SHP77 treated with DMSO at 0.1 percent for 48 hours (cell line): ENCODE data around the gene KDM4B.

Experiments used
- DNase-seq: peaks from one replicate; lab custom pipeline; 2025; lab: John Stamatoyannopoulos, UW

KDM4B gene

DNA sequence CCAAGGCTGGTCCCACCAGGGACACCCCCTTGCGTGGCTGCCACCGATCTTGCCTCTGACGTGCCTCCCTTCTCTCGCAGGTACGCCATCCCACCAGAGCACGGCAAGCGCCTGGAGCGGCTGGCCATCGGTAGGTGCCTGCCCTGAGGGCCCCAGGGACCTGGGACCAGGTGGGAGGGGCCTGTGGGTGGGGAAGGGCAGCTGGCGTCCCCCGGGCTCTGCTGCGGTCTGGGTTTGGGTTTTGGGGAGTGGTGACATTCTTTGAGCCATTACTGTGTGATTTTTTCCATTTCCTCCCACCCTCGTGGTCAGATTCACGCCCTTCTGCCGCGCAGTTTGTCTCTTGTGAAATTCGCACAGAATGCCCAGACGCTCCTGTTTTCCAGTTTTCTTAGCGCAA lies 102.0 kb downstream of the KDM4B start:
- no peak for DNase-seq

DNA sequence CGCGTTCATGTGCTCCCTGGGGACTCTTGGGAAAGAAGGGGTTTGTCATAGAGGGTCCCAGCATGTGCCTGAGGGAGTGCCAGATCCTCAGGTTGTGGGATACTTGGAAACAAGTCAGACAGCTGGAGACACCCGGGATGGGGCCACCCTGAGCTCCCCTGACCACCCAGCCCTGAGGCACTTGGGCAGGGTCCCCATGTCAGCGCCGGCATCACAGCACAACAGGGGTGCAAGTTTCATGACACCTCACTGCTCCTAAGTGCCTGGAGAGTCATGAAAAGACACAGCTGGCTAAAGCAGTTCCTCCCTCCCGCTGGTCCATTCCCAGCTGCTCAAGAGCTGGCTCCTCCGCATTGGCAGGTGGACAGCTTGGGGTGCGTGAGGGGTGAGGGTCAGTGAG lies 102.7 kb downstream of the KDM4B start:
- DNase-seq: no peak

GRCh38 chr19:5072115-5072514 lies 103.2 kb downstream of the KDM4B start:
- DNase-seq: no peak

GRCh38 chr19:5073153-5073844 lies 104.4 kb downstream of the KDM4B start:
- no peak for DNase-seq

GRCh38 chr19:5074407-5074806 lies 105.5 kb downstream of the KDM4B start:
- no peak for DNase-seq

DNA sequence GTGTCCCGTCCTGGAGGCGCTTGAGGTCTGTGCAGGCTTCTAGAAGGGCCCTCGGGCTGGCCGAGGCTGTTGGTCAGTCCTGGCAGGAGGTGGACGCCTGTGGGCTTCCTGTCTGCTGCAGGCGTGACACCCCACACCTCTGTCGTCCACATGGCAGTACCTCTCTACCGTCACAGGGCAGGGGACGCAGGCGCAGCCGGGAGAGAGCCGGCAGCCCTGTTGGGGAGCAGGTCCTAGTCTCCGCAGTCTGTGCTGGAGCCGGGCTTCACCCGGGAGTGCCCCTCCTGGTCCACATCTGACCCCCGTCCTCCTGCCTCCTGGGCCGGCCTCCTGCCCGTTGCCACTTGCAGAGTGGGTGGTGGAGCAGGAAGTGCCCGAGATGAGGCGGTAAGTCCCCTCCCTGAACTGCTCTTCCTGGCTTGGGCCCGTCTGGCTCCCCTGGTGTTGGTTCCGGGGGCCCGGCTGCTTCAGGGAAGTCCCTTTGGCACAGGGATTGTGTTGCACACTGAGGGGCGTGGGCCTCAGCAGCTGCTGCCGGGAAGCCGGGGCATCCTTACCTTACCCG lies 106.0 kb downstream of the KDM4B start:
- DNase-seq: no peak

- no peak for DNase-seq
Observed at GRCh38 chr19:5075597-5075996, 106.7 kb downstream of the KDM4B start.

- DNase-seq: no peak
Observed at GRCh38 chr19:5076440-5077208, 107.7 kb downstream of the KDM4B start.

DNA sequence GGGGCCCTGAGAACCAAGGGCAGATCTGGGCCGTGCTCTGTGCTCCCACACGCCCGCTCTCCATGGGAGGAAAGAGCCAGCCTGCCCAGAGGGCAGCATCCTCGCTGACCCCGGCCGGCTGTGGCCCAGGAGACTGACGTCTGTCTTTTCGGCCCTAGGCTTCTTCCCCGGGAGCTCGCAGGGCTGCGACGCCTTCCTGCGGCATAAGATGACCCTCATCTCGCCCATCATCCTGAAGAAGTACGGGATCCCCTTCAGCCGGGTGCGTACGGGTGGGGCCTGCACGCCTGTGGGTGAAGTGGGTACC lies 108.2 kb downstream of the KDM4B start:
- no peak for DNase-seq

DNA sequence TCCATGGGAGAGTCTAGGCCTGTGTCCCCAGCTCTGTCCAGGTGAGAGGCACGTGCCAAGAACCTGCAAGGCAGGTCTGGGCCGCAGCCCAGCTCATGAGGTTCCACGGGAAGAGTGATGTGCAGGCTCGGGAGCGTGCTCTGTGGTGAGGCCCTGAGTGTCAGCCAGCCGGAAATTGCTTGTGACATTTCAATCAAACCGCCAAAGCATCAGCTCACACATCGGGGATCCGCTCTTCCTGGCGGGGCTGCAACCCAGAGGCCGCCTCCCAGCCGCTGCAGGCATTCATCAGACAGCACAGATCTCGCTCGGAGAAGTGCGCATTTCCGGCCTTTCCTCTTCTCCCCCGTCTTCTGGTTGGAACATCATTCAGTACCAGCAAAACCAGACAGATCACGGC lies 109.3 kb downstream of the KDM4B start:
- DNase-seq: no peak

DNA sequence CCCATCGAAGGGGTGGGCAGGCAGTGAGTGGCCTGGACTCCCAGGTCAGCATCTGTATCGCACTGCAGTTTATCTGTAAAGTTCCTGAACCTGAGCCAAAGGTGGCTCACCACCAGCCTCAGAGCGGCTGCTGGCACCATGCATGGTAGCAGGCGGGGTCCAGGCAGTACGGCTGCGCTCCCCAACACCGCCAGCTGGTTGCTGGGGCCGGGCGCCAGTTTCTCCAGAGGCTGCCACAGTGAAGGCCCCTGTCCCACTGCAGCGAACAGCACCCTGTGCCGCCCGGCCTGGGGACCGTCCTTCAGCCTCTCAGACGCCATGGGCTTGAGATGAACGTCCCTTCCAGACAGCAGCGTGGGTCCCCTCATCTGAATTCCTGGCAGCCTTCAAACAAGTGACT lies 109.8 kb downstream of the KDM4B start:
- no peak for DNase-seq

GRCh38 chr19:5079071-5079774 lies 110.3 kb downstream of the KDM4B start:
- no peak for DNase-seq

DNA sequence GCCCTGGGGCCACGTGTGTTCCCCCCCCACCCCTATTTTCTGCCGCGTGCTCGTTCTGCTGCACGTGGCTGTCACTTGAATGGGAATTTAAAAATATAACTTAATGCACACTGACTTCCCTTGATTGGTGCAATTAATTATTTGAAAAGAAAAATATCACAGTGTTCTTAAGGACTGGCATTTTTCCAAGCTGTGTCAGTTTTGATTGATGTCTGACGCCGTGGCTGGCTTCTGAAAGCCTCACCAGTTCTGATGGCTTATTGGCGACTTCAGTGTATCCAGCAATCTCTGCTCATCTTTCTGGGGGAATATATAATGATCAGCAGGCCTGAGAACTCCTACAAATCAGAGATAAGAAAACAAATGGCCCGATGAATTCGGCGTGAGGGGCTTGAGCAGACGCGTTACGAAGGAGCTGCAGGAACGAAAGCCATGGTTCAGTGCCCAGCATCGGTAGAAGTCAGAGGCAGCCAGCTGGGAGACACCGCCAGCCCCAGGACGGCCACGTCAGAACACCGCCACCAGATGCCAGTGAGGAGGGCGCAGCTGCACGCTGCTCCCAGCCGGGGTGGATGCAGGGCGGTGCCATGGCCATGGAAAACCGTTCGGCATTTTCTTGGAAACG lies 111.2 kb downstream of the KDM4B start:
- DNase-seq: peak; percentile 61

- DNase-seq: no peak
Observed at GRCh38 chr19:5080809-5081208, 111.9 kb downstream of the KDM4B start.

DNA sequence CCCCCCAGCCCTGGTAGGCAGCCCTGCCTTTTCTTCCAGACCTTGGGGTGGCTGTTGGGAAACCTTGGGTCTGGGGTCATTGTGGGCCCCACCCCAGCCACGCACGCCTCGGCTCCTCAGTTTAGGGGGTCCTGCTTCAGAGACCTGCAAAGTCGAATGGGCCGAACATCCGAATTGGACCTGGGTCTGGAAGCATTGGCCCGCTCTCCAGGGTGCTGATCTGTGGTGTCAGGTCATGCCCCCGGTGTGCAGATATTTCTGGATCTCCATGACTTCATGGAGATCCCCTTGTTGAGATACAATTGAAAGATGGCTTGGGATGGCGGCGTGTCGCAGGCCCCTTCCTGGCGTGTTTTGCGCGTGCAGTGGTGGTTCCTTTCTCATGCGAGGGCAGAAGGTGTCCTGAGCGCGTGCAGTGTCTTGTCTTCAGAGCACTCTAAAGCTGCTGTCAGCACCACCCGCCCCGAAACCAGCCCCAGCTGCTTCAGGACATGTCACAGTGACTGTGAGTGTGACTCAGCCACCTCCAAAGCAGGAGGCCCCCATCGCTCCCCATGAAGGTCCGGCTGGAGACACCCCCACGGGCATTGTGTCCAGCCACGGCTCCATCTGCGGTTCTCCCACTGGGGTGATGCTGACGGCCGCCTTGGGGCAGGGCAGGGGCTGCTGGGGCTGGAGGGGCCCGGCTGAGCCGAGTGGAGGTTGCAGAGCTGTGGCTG lies 112.7 kb downstream of the KDM4B start:
- DNase-seq: no peak

DNA sequence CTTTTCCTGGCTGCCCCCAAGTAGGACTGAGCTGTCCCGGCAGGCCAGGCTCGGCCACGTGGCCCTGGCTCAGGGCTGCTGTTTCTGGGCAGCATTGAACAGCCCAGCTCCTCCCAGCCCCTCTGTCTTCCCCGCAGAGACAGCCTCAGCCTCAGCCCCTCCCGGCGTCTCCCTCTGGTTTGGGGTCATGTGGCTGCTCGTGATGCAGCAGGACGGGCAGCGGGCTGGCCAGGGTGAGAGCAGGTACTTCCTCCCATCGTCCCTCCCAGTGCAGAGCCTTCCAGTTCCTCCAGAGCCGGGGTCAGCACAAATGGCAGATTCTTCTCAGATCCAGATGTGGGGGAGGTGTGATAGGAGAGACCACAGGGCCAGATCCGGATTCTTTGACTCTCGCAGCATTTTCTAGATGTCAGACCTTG lies 114.6 kb downstream of the KDM4B start:
- no peak for DNase-seq

DNA sequence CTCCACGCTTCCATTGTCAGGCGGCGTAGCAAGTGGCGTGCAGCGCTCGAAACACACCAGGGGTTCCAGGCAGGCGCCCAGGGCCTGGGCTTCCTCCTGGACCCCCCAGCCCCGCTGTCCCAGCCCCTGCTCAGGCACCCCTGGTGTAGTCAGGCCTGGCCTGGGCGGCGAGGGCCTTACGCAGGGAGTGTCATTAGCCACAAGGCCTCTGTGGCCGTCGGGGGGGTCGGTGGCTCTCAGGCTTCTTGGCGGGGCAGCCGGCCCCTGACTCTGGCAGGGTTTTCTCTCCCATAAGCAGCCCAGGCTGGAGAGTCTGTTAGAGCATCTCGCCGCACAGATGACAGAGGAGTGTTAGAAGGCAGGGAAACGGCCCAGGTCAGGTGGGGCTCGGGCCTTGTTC lies 116.7 kb downstream of the KDM4B start:
- no peak for DNase-seq

DNA sequence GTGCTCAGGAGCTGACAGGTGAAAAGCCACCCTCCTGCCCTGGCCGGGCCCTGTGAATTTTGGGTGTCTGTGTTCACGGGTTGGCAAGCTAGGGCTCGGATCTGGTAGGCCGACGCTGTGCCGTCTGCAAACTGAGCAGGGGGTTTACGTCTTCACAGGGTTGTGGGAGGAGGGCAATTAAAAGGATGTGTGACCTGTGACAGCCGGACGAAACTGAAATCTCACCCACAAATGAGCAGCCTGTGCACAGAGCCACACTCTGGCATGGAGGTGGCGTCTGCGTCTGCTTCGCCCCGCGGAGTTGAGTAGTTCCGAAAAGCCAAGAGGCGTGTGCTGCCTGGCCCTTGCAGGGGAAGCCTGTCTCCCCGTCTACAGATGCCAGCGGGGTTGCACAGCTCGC lies 117.3 kb downstream of the KDM4B start:
- no peak for DNase-seq

DNA sequence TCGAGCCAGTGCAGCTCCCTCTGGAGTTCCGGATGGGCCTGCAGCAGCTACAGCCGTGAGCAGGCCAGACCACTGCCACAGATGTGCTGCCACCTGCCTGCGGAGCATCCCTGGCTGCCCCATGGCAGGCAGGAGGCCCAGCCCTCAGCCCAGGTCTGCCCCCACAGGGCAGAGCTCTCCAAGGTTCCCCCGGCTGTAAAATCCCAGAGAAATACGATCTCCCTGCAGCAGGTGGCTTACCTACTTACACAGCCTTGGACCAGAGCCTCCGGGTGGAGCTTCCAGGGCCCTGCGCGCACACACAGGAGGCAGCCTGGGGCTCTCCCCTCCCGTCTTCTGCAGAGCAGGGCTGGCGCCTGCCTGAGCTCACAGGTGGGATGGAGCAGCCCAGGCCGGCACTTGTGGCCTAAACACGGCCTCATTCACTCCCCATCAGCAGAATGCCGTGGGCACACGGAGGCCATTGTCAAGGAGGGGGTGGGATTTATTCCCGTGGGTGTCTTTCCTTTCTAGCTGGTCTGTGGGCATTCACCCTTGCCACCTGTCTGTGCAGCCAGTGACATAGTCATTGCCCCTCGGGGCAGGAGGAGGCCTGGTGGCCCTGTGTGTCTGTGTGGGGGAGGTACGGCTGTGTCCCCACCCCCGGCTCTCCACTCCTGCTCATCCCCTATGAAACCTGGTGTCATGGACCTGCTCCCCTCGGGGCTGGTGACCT lies 118.0 kb downstream of the KDM4B start:
- DNase-seq: peak; percentile 69

- DNase-seq: no peak
Observed at GRCh38 chr19:5089283-5089682, 120.4 kb downstream of the KDM4B start.

- DNase-seq: no peak
Observed at GRCh38 chr19:5090465-5091017, 121.6 kb downstream of the KDM4B start.
